ENCODE results near the gene SPAG6.
A peak's percentile ranks its signal among the peaks of the same experiment; 100 is the strongest.

Gene SPAG6

DNA sequence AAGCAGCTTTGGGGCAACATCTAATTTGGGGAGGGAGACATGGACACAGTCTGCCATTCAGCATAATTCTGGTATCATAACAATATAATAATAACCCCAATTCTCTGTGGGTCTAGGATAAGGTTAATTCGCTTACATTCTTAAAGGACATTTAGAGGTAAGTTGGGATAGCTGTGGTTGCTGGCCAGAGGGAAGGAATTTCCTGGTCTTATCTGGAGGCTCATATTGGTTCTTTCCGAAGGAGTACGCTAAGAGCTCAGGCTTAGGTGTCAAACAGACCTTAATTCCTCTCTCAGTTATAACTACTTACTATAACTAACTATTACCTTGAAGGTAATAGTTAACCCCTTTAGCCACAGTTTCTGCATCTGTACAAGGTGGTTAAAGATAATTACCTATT, 68.8 kb downstream of the SPAG6 start:
- Histone ChIP-seq H3K36me3 (ENCODE audit: control insufficient read depth, insufficient read depth, low read length) (no peaks in the 10 kb centered on the region), H3K4me3 (replicated peaks; ENCODE audit: low read depth, low read length) (no peak overlapping the region), H3K27me3 (replicated peaks; ENCODE audit: control insufficient read depth, insufficient read depth, low read length) (no peaks in the 10 kb centered on the region)
- DNase-seq (ENCODE audit: extremely low read depth, insufficient read length), result no peak
- TF ChIP-seq, protein P1, sequence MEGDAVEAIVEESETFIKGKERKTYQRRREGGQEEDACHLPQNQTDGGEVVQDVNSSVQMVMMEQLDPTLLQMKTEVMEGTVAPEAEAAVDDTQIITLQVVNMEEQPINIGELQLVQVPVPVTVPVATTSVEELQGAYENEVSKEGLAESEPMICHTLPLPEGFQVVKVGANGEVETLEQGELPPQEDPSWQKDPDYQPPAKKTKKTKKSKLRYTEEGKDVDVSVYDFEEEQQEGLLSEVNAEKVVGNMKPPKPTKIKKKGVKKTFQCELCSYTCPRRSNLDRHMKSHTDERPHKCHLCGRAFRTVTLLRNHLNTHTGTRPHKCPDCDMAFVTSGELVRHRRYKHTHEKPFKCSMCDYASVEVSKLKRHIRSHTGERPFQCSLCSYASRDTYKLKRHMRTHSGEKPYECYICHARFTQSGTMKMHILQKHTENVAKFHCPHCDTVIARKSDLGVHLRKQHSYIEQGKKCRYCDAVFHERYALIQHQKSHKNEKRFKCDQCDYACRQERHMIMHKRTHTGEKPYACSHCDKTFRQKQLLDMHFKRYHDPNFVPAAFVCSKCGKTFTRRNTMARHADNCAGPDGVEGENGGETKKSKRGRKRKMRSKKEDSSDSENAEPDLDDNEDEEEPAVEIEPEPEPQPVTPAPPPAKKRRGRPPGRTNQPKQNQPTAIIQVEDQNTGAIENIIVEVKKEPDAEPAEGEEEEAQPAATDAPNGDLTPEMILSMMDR (IDR thresholded peaks at IDR 0.05; ENCODE audit: insufficient read depth, low read length, poor library complexity, severe bottlenecking), result no peak

DNA sequence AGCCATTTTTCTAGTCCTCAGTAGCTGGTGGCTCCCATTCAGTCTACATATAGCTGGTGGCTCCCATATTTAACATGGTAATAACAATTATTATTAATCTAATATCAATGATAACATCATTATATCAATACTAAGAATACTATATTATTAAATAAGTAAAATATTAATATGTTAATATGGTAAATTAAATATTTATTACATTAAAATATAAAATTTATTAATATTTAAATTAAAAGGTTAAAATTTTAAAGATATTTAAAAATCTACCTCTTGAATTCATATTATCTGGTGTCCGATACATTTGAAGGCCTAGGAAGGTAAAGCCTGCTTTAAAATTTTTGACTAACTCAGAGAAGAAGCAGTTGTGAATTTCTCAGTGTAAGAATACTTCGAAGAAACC, 69.8 kb downstream of the SPAG6 start:
- no peak for DNase-seq (ENCODE audit: extremely low read depth, insufficient read length)
- no peaks in the 10 kb centered on the region for H3K36me3 ChIP-seq (ENCODE audit: control insufficient read depth, insufficient read depth, low read length)
- no peaks in the 10 kb centered on the region for H3K27me3 ChIP-seq (replicated peaks; ENCODE audit: control insufficient read depth, insufficient read depth, low read length)
- H3K4me3 ChIP-seq (replicated peaks; ENCODE audit: low read depth, low read length), result no peak overlapping the region
- TF ChIP-seq, protein P1 (IDR thresholded peaks at IDR 0.05; ENCODE audit: insufficient read depth, low read length, poor library complexity, severe bottlenecking), result no peak

DNA sequence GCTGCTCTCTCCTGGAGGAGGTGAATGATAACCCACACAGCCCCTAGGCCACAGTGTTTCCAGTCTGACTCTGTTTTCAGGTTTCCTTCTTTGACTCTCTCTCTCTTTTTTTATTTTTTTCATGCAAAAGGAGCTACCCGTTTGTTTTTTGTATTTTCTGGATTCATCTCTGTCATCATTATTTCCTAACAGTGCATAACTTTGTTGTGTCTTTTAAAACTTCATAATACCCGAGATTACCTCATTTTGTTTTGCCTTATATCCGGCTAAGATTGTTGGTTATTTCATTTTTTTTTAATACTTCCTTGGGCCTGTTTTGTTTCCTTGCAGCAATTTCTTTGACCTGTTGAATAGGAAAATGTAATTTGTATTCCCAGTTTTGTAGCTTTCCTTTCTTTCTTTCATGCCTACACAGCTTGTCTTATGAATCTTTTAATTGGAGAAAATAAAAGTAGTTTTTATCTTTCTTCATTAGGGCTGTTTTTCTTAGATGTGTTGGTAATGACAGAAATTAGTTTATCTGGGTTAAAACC, 72.5 kb downstream of the SPAG6 start:
- TF ChIP-seq, protein P1 (IDR thresholded peaks at IDR 0.05; ENCODE audit: insufficient read depth, low read length, poor library complexity, severe bottlenecking), result no peak
- H3K27me3 ChIP-seq (replicated peaks; ENCODE audit: control insufficient read depth, insufficient read depth, low read length), result no peaks in the 10 kb centered on the region
- DNase-seq (ENCODE audit: extremely low read depth, insufficient read length), result no peak
- H3K36me3 ChIP-seq (ENCODE audit: control insufficient read depth, insufficient read depth, low read length), result no peaks in the 10 kb centered on the region
- H3K4me3 ChIP-seq (replicated peaks; ENCODE audit: low read depth, low read length), result no peak overlapping the region

DNA sequence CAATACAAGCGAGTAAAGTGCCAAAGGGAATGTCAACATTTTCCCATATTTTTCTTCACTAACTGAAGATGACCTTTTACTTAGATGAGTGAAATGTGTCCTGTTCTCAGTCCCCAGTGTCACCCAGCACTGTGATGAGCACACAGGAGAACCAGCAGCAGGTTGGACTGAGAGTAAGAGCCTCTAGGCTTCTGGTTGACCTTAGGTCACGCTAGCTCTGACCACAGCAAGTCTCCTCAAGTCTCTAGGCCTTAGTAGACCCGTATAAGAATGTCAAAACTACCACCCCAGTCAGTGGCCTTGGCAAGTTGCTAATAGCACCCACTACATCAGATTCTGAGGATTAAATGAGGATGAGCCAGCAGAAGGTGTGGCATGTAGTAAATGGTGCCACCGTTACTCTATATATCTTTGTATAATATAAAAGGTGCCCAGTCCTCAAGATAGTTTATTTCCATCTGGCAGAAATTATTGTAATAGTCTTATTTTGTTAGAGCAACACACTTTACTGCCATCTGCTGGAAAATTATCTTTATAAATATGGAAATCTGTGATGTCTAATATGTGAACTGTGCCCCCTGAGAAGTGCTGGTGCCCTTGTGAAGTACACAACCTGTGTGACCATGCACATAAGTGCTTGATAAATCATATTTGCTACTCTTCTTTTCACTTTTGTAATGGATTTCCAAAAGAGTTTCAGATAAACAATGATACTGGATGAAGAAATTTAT, 75.7 kb downstream of the SPAG6 start:
- no peak for DNase-seq (ENCODE audit: extremely low read depth, insufficient read length)
- Histone ChIP-seq H3K36me3 (ENCODE audit: control insufficient read depth, insufficient read depth, low read length) (no peaks in the 10 kb centered on the region), H3K27me3 (replicated peaks; ENCODE audit: control insufficient read depth, insufficient read depth, low read length) (no peaks in the 10 kb centered on the region), H3K4me3 (replicated peaks; ENCODE audit: low read depth, low read length) (no peak overlapping the region)
- TF ChIP-seq, protein P1 (IDR thresholded peaks at IDR 0.05; ENCODE audit: insufficient read depth, low read length, poor library complexity, severe bottlenecking), result peak; percentile 14

DNA sequence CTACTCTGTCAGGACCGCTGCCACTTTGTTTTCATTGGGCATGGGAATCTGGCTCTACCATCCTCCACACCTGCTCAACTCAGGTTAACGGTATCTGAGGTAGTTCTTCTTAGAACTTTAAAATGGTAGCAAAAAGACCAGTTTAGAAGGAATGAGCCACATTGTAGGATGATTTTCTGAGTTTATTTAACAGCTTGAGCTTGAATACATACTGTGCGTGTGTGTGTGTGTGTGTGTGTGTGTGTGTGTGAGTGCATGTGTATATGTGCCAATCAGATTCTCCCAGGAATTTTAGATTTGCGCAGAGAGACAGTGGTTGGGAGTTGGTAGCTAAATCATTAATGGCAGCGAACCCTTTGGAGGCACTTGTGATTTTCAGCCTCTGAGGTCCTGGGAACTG, 81.4 kb downstream of the SPAG6 start:
- H3K4me3 ChIP-seq (replicated peaks; ENCODE audit: low read depth, low read length), result no peak overlapping the region
- H3K27me3 ChIP-seq (replicated peaks; ENCODE audit: control insufficient read depth, insufficient read depth, low read length), result no peaks in the 10 kb centered on the region
- TF ChIP-seq, protein P1 (IDR thresholded peaks at IDR 0.05; ENCODE audit: insufficient read depth, low read length, poor library complexity, severe bottlenecking), result no peak
- H3K36me3 ChIP-seq (ENCODE audit: control insufficient read depth, insufficient read depth, low read length), result no peaks in the 10 kb centered on the region
- DNase-seq (ENCODE audit: extremely low read depth, insufficient read length), result no peak

All from GM06990 (cell line).